HG02759 (cell line): ENCODE results near the gene SRCAP.
"Not testable (repeated sequence)": the region's sequence is repeated elsewhere in the genome, so short reads cannot be mapped to it uniquely, and the experiment has no call there.

Experiments
- ATAC-seq: cut with Tn5 transposase; IDR thresholded peaks from one replicate; pipeline ENCODE4 v1.9.1; 2021; ENCODE audit warnings: mild to moderate bottlenecking, moderate library complexity; ENCODE audit not compliant: unreplicated experiment

Gene SRCAP

GRCh38 chr16:30663820-30664219 lies 35.2 kb upstream of the SRCAP start:
- ATAC-seq = no peak

DNA sequence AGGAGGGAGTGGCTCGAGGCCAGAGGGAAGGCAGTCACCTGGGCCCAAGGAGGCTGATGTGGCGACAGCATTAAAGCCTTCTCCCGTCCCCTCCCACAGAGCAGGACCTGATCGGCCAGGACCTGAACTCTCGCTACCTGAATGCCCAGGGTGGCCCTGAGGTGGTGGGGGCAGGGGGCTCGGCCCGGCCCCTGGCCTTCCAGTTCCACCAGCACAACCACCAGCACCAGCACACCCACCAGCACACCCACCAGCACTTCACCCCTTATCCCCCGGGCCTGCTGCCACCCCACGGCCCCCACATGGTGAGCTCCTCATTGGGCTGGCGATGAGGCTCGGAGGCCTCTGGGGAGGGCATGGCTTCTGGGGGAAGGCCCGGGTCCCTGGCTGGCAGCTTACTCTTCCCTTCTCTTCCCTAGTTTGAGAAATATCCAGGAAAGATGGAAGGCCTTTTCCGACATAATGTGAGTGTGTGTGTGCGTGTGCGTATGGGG lies 34.3 kb upstream of the SRCAP start:
- no peak for ATAC-seq

DNA sequence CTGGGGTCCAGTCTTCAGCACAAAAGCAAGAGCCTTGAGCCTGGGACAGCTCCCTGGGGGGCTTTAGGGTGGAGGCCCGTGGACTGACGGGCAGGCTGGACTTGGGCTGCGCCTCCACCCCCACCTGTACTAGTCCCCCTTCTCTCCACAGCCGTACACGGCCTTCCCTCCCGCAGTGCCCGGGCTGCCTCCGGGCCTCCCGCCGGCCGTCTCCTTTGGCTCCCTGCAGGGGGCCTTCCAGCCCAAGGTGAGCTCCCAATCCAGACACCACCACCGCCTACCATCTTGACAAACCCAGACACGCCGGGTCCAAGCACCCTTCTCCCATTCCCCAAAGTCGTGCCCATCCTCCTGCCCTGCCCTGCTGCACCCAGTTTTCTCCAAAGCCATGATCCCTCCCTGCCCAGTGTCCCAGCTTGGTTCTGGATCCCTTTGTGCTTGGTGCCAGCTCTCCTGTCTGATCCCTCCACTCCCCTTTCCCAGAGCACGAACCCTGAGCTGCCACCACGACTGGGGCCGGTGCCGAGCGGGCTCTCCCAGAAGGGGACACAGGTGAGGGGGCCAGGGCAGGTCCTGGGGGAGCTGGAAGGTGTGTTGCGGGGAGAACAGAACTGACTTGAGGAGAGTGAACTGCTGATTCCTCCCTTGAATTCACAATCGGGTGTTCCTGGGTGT lies 33.7 kb upstream of the SRCAP start:
- no peak for ATAC-seq

- no peak for ATAC-seq
Observed at GRCh38 chr16:30665830-30666190, 33.2 kb upstream of the SRCAP start.

DNA sequence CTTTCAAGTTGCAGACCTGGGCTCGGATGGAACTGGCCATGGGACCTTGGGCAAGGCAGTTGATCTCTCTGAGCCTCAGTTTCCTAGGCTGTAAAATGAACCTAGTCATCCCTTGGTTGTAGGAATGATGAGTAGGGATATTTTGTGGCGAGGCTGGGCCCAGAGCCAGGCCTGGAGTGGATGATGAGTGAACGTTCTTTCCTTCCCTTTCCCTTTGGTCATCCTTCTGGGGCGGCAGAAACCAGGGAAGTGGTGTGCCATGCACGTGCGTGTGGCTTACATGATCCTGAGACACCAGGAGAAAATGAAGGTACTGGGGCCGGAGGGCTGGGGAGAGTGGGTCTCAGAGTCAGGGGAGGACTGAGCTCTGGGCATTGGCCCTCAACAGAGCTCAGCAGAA lies 32.3 kb upstream of the SRCAP start:
- no peak for ATAC-seq

DNA sequence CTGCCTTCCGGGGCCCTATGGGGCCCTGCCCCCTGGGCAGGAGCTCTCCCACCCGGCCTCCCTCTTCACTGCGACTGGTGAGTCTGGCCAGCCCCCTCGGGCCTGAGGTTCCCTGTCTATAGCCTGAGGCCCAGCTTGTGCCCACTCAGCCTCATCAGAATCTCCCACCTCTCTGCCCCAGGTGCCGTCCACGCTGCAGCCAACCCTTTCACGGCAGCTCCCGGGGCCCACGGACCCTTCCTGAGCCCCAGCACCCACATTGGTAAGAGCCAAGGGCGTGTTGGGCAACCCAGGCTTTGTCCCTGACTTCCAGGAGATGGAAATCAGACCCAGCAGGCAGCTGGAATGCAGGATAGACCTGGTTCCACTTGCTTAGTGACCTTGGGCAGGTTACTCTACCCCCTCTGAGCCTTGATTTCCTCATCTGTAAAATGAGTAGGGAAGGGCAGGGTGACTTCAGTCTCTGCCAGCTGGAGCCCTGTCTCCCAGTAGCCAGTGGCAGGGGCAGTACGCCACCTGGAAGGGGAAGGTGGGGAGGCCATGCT lies 31.5 kb upstream of the SRCAP start:
- no peak for ATAC-seq

GRCh38 chr16:30668393-30668792 lies 30.6 kb upstream of the SRCAP start:
- ATAC-seq = no peak

GRCh38 chr16:30669026-30669902 lies 29.7 kb upstream of the SRCAP start:
- ATAC-seq = no peak

- ATAC-seq = no peak
Observed at GRCh38 chr16:30669903-30670824, 28.8 kb upstream of the SRCAP start.

DNA sequence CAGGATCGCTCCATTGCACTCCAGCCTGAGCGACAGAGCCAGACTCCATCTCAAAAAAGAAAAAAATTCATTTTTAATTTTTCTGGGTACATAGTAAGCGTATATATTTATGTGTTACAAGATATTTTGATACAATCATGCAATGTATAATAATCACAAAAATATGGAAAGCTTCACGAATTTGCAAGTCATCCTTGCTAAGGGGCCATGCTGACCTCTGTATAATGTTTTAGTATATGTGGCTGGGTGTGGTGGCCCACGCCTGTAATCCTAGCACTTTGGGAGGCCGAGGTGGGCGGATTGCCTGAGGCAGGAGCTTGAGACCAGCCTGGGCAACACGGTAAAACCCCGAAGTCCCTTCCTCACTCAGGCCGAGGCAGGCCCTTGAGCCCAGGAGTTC lies 23.8 kb upstream of the SRCAP start:
- ATAC-seq = no peak

GRCh38 chr16:30677931-30678585 lies 20.9 kb upstream of the SRCAP start:
- no peak for ATAC-seq

- ATAC-seq = no peak
Observed at GRCh38 chr16:30678586-30678970, 20.4 kb upstream of the SRCAP start.

GRCh38 chr16:30680326-30680725 lies 18.6 kb upstream of the SRCAP start:
- no peak for ATAC-seq

GRCh38 chr16:30688701-30689100 lies 10.3 kb upstream of the SRCAP start:
- no peak for ATAC-seq

- no peak for ATAC-seq
Observed at GRCh38 chr16:30691907-30692306, 7.1 kb upstream of the SRCAP start.

GRCh38 chr16:30692396-30693064 lies 6.4 kb upstream of the SRCAP start:
- ATAC-seq = no peak

DNA sequence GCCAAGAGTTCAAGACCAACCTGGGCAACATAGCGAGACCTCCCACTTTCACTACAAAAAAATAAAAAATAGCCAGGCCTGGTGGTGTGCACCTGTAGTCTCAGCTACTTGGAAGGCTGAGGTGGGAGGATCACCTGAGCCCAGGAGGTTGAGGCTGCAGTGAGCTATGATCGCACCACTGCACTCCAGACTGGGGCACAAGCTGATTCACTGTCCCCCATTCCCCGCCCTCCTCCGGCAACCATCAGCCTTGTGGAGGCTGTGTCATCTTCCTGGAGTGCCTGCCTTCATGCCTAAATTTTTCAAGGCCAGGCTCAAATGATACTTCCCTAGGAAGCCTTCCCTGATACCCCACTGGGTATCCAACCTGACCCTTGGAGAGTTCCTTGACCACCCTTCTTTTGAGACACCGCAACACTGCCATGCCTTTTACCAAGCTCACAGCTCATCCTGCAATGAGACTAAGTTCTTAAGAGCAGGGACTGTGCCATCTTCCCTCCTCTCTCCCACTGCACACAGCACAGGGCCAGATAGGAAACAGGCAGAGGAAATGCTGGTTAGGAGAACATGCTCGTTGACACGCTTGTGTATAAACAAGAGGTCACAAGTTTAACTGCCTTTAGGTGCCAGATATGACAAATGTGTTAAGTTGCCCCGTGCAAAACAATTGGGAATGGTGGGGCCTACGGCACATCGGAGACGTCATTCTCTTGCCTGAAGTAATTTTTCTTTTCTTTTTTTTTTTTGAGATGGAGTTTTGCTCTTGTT lies 3.9 kb upstream of the SRCAP start:
- no peak for ATAC-seq

DNA sequence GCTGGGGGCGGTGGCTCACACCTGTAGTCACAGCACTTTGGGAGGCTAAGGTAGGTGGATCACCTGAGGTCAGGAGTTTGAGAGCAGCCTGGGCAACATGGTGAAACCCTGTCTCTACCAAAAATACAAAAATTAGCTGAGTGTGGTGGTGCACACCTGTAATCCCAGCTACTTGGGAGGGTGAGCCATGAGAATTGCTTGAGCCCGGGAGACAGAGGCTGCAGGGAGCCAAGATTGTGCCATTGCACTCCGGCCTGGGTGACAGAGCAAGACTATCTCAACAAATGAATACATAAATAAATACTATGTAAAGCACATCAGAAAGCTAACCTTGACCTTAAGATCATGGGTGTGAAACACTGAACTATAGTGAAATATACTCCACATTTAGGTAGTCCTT lies 2.3 kb upstream of the SRCAP start:
- ATAC-seq = not testable (repeated sequence)
